ENCODE data around the gene PDE4C.
A peak's percentile ranks its signal among the peaks of the same experiment; 100 is the strongest.

PDE4C gene

DNA sequence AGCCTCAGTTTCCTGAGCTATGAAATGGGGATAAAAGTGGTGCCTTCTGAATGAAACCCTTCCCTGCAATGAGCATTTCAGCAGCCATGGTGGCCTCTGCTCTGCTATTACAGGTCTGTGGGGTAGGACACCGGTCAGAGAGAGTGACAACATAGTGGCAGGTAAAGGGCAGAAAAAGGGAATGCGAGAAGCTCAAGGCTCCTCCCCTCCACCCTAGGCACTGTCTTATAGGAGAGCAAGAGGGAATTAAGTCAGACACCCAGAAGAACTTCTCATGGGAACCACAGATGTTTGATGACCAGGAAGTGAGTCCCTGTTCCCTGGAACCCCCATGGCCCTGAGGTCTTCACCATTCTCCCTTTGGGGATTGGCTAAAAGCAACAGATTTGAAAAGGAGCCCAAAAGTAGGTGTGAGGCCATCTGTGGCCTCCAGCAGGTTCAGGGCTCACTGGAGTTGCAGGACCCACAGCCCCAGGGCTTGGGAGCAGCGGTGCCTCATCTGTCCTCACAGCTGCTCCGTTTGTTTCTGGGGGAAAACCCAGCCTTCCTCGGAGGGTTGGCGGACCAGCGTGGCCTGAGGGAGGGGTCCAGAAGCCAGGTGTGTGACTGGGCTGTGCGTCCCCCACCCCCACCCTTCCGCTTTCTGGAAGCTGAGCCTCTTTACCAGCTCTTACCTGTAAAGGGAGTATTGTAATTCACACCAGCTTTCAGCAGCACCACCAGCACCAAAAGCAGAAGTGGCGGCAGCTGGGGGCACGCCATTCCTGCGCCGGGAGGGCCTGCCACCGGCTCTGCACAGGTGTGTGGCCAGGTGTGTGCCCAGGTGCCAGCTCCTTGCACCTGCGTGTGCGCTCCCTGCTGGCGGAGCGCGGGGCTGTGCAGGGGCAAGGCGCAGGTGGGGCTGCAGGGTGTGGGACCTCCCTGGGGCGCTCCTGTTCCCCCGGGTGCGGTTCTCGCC lies 28.6 kb upstream of the PDE4C start:
- DNase-seq = peak in 1 of 2 experiments; percentile 52

DNA sequence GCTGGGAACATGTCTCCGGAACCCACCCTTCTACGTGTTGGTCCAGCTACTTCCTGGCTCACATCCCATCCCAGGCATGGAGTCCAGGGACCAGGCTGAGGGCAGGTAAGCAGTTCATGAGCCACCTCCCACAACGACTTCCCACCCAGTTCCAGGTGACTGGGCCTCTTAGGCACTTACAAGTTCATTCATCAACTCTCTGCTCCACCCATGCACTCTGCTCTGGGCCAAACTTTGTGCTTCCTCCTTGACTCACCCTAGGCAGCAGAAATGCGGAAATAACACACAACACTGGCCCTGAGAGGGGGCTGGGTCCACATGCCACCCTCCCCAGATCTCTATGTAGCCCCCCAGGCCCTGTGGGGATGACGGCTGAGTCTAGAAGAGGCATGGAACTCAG lies 27.5 kb upstream of the PDE4C start:
- no peak for DNase-seq

DNA sequence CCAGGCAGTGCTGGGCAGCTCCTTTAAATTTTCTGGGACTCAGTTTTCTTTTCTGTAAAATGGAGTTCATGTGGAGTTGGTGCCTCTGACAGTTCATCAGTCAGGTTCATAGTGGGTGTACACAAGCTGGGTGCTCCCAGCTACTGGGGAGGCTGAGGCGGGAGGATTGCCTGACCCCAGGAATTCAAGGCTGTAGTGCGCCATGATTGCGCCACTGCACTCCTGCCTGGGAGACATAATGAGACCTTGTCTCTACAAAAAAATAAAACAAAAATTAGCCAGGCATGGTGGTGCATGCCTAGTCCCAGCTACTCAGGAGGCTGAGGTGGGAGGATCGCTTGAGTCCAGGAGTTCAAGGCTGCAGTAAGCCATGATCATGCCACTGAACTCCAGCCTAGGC lies 26.9 kb upstream of the PDE4C start:
- no peak for DNase-seq

DNA sequence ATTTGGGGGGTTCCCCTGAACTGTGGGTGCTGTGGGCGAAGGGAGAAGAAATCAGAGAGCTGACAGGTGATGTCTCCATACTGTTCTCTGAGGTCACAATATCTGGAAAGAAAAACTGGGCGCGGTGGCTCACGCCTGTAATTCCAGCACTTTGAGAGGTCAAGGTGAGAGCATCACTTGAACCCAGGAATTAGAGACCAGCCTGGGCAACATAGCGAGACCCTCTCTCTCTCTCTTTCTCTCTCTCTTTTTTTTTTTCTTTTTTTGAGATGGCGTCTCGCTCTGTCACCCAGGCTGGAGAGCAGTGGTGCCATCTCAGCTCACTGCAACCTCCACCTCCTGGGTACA lies 26.1 kb upstream of the PDE4C start:
- DNase-seq = no peak

DNA sequence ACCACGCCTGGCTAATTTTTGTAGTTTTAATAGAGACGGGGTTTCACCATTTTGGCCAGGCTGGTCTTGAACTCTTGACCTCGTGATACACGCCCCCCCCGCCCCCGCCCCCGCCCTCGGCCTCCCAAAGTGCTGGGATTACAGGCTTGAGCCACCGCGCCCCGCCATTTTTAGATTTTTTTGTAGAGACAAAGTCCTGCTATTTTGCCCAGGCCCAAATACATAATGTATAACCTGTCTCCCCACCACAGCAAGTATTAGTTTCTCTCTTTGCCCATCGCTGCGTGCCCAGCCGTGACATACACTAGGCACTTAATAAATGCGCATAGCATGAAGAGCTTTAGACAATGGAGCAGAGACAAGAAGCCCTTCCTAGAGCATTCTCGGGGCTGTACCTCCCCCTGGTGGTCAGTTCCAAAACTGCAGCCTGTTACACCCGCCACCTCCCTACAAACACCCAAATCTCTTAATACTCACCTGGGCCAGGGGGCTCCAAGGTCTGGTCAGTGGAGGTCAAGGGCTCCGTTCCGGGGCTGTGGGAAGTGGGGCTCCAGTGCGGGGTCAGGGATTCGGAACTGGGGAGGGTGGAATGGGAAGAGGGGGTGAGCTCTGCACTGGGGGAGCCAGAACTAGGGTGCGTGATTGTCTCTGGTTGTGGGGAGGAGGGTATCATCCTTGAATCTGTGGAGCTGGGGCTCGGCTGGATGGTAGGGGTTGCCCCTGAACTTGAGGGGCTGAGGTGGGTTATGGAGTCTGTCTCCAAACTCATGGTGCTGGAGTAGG lies 25.5 kb upstream of the PDE4C start:
- peak in 1 of 2 experiments; percentile 52 for DNase-seq

DNA sequence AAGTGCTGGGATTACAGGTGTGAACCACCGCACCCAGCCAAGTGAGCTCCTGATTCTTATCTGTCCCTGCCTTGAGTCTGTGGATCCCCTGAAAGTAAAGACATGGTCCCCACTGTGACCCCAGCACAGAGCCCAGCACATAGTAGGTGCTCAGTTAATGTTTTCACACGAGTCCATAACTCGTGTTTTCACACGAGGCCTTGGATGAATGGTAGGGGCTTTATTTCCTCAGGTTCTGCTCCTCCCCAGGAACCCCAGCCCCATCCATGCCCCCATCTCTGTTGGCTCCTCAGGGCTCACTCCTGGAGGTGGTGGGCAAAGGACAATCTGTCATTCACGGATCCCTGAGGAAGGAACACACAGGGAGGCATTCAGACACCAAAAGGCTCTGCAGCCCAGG lies 23.6 kb upstream of the PDE4C start:
- no peak for DNase-seq

DNA sequence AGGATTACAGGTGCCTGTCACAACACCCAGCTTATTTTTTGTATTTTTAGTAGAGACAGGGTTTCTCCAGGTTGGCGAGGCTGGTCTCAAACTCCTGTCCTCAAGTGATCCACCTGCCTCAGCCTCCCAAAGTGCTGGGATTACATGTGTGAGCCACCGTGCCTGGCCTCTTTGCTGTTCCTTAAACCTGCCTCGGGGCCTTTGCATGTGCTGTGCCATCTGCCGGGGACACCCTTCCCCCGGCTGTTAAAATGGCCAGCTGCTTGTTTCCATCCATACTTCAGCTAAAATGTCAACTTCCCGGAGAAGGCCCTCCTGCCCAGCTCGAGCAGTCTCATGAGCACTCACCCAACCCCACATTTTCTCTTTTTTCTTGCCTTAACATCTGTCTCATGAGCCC lies 19.1 kb upstream of the PDE4C start:
- DNase-seq = no peak

DNA sequence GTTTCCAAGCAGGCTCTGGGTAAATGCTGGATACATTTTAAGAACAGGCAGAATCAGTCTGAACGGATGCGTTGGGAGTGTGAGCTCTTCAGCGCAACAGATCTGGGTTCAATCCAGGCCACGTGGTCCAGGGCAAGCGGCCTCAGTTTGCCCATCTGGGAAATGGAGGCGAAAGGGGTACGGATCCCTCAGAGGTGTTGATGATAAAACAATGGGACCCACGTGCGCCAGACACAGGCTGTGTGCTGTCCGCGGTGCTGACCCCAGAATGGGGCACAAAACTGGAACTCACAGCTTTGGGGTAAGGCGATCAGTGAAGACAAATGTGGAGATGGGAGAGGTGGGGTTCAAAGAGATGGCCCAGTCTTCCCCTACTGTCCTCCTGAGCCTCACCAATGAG lies 13.1 kb upstream of the PDE4C start:
- DNase-seq = no peak

DNA sequence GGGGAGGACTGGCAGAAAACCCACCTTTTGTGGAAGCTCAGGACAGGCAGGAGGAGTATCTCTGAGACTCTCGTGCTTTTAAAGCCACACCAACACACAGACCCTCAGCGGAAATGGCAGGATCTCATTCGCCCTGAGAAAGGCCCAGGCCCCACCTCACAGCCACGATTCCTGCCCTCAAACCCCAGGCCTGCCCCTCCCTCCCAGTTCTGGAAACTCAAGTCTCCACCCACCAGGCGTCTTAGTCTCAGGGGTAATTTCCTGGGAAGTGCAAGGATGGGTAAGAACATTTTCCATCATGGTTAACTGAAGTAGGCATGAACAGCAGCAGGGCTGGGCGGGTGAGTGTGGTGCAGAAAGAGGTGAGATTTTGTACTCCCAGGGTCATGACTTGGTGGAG lies 8.0 kb upstream of the PDE4C start:
- DNase-seq = no peak

DNA sequence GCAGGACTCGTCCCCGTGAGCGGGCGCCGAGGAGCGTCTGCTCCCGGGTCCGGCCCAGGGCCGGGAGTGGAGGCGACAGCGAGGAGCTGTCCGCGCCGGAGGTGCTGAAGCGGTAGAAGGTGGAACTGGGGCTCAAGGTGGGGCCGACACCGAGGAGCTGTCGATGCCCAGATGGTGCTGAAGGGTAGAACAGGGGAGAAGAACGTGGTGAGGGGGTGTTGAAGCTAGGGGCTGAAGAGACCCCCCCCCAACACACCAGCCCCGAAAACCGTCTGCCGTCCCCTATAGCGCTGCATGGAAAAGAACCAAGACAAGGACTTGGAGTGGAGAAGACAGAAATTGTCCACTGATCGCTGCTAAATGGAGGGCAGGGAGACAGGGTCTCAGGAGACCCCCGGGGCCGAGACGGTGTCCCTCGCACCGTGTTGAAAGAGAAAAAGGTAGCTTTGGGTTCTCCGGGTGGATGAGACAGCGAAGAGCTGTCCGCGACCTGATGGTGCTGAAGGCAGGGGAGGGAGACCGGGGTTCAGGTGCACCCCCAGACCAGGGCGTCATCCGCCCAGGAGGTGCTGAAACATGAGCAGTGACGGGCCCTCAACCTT lies 7.1 kb upstream of the PDE4C start:
- DNase-seq = peak in 1 of 2 experiments; percentile 68

DNA sequence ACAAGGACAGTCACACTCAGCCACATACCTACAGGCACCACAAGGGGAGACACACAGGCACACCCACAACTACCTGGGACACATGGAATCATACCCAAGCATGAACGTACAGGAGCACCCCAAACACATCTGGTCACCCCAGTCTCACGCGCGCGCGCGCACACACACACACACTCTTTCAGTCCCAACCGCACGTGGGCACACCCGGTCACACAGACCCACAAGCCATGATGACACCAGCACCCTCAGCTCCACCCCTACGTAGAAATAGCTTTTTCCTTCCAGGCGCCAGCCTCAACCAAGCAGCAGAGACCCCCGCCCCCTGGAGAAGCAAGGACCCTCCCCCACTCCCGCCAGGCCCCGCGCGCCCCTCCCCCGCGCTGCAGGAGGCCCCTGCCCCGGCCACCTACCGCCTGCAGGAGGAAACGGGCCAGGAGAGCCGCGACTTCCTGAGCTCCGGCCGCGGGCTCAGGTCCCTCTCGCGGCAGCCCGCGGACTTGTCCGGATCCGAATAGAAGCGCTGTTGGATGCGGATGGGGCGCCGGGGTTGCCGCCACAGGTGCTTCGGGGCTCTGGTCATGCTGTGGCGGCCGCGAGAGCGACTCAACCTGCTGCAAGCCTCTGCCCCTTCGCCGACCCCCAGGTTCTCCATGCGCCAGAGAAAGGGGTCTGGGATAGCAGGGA lies 6.4 kb upstream of the PDE4C start:
- peak; percentile 31 to 77 for DNase-seq

DNA sequence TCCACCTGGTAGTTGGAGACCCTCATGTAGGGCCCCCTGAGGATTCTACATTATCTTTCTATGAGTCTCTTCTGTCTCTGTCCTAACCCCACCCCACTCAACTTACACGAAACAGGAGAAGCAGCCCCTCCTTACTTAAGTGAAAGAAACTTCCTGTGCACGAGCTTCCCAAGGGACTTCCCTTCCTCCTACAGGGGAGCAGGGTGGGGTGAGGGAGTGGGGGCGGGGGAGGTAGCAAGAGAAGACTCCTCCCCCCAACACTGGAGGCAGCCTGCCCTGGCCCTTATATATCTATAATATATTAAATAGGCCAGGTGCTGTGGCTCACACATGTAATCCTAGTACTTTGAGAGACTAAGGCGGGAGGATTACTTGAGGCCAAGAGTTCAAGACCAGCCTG lies 5.5 kb upstream of the PDE4C start:
- DNase-seq = peak in 1 of 2 experiments; percentile 21

DNA sequence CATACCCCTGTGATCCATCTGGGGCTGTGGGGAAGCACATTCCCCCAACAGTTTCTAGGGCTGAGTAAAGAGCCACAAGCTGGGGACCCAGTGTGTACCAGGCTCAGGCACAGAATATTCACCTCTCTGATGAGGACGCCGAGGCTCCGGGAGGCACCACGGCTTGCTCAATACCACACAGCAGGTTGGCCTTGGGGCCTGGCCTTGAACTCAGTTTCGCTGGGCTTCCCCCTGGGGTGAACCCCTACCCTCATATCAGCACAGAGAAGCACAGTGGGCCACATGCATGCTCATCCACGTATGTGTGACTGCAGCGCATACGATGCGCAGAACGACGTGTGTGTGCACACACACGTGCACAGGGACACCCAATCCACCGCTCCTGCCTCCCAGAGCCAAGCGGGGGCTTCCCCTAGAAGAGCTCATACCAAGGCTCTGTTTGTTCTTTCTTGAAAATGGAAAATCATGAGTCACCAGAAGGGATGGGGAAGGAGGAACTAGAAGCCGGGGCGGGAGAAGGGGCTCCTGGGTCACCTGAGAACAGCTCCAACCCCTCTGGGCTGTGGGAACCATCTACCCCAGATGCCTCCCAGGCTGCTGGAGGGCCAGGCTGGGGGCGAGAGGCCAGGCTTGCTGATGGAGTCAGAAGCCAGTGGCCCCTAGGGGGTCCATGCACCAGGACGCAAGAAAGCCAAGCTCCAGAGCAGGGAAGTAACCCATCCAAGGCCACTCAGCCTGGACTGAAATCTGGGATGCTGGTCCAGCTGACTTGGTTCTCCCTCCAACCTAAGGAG lies 4.9 kb upstream of the PDE4C start:
- no peak for DNase-seq

DNA sequence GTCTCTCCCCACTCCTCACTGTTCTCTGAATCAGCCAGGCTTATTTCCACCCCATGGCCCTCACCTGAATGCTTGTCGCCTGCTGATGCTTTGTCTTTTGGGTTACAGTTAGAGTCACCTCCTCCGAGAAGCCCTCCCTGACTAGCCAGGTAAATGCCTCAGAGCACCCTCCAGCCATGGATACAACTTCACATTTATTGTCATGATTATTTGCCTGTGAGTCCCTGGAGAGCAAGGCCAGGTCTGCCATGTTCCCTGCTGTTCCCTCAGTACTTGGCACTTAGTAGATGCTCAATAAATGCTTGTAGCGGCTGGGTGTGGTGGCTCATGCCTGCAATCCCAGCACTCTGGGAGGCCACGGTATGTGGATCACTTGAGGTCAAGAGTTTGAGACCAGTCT lies 3.7 kb upstream of the PDE4C start:
- no peak for DNase-seq

DNA sequence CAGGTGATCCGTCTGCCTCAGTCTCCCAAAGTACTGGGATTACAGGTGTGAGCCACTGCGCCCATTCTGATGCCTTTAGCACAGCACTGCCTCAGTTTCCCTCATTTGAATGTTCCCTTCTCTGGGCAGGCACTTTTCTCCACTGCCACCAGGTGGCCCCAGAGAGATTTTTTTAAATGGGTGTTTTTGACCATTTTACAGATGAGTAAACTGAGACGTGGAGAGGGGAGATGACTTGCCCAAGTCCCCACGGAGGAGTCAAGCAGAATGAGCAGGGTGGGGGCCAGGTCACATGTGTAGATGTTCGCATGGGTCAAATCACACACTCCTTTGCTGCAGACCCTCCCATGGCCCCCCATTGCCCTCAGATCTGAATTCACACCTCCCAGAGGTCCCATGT lies 3.2 kb upstream of the PDE4C start:
- no peak for DNase-seq

DNA sequence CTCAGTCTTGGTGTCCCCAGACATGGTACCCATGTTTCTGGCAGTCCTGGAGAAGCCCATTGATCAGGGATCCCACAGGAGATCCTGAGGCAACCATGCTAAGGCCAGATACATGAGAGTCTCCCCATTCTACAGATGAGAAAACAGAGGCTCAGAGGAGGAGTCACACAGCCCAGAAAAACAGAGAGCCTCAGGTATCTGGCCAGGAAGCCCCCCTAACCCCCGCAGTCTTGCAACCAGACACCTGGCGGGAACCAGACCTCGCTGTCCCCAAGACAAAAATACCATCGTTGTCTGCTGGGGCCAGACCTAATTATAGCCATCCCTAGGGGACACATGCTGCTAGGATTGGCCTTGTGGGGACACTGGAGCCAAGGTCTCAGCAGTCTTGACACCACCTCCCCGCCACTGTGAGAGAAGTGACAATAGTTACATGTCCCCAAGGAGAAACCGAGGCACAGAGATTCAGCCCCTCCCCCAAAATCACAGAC lies 1.6 kb upstream of the PDE4C start:
- DNase-seq = no peak

DNA sequence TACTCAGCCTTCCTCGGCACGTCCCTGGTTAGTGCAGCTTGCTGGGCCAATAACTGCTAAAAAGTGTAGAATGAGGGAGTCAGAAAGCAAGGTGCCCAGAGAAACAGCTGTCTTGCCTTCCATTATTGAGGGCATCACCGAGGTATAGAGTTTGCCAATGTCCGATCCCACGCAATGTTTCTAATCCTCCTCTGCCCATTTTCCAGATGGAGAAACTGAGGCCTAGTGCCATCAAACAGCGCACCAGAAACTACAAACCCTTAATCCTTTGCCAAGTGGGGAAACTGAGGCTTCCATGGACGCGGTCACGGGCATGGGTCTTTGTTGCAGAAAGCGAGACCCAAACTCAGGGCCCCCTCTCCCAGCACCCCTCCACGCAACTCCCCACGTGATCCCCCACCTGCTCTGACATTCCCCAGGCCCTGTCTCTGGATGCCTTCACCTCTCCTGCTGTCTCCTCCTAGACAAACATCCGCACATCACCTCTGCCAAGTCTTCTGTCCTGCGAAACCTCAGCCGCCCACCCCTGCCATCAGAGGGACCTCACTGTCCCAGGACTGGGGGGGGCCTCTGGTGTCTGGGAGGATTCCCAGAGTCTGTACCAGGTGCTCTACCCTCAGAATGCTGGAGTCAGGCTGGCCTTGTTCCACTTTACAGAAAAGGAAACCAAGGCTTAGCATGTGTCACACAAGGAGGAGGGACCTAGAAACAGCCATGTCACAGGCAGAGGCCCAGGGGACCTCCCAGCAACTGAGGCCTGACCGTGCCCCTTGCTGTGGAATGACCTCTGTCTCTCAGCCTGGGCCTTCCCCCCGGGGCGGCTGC lies 930 bp upstream of the PDE4C start:
- DNase-seq = no peak

DNA sequence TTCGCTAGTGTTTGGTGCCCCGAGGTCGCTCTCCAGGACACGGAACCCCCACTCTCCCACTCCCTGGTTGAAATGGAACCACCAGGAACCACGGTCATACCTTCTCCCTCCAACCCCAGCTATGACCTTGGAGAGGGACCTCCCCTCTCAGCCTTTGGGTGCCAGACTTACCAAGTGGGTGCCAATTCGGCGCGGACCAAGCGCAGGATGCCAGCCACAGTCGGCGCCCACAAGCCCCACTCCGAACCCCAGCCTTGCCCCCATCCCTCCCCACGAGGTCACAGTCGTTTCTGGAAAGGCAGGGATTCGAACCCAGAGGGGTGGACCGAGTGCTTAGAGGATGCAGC lies 910 bp downstream of the PDE4C start:
- DNase-seq = no peak

DNA sequence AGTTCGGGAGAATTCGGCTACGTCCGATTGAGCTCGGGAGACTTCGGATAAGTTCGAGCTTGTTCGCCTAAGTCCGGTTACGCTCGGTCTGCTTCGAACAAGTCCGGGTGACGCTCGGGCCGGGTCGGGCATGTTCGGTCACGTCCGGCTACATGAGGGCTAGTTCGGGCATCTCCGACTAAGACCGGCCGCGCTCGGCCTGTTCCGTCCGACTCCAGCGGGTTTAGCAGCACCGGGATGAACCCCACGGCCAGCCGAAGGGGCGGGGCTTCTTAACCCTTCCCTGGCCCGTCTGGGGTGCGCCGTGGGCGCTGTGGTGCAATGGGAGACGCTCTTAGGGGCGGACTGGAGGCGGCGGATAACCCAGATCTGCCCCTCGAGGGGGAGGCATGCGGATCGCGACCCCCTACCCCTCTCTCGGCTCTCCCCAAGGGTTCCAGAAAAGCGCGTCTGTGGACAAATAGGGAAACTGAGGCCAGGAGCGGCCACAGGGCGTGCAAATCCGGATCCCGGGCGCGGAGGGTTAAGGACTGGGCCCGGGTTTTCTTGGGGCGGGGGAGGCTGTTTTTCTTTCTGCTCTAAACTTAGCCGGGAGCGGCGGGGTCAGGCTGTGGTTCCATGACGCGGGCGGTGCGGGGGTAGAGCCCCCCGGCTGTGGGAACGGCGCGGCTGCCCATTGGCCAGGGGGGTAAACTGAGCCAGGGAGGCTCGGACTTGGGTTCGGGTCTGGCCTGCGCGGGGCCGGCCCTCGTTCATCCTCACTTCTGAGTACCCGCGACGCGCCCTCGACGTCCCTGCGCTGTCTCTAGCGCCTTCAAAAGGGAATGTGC lies 1.5 kb downstream of the PDE4C start:
- DNase-seq = peak; percentile 89 to 97

DNA sequence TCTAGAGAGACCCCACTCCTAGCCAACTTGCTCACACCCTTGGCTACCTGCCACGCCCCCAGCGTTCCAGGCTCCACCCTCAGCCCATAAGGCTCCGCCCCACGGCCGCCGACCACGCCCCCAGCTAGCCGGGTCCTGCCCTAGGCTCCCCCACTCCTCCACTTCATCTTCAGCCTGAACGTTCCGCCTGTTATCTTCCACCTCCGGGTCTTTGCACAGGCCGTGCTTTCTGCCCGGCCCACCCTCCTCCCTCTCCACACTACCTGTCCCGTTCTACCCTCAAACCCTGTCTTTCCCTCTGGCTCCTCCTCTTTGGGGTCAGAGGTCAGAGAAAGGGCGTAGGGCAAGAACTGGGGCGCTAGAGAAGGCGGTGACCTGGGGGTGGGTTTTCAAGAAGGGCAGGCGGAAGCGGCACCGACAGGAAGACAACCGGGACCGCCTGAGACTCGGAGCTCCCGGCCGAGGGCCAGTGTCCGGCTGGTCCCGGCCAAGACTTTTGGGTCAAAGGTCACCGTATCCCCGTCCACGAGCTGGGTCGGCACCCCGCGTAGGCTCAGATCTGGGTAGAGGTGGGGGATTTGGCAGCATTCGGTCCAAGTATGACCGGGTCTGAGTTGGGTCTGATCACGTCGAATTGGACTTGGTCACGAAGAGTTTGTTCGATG lies 2.2 kb downstream of the PDE4C start:
- DNase-seq = peak in 1 of 2 experiments; percentile 35

All from NCI-H526 (cell line).